Nephron progenitor cell (in vitro differentiated cells): ENCODE results near the gene HSPG2.
A peak's percentile ranks its signal among the peaks of the same experiment; 100 is the strongest.

Experiments
- DNase-seq: peaks from one replicate; pipeline ENCODE4 v3.0.0; 2021
- H3K27ac Mint-ChIP-seq: 2 replicates; pipeline ENCODE4 v1.8.0; 2021; ENCODE audit warnings: mild to moderate bottlenecking, moderate library complexity, mixed read lengths
- H3K27me3 Mint-ChIP-seq: 2 replicates; pipeline ENCODE4 v1.8.0; 2021; ENCODE audit warnings: mild to moderate bottlenecking, low read depth, mixed read lengths; ENCODE audit not compliant: poor library complexity
- H3K36me3 Mint-ChIP-seq: 2 replicates; pipeline ENCODE4 v1.8.0; 2021; ENCODE audit warnings: low read depth, mixed read lengths
- H3K4me1 Mint-ChIP-seq: 2 replicates; pipeline ENCODE4 v1.8.0; 2021; ENCODE audit warnings: mixed read lengths
- H3K4me3 Mint-ChIP-seq: 2 replicates; pipeline ENCODE4 v1.8.0; 2021; ENCODE audit warnings: mild to moderate bottlenecking, moderate library complexity, mixed read lengths
- H3K9me3 Mint-ChIP-seq: 2 replicates; pipeline ENCODE4 v1.8.0; 2021; ENCODE audit warnings: mild to moderate bottlenecking, moderate library complexity, mixed read lengths
- TF ChIP-seq, protein P1 (sequence below): fragments of 200-600 bp; sonication (generic); IDR thresholded peaks from 2 replicates; pipeline ENCODE4 v1.5.0; 2021; ENCODE audit warnings: antibody characterized with exemption

Gene HSPG2

DNA sequence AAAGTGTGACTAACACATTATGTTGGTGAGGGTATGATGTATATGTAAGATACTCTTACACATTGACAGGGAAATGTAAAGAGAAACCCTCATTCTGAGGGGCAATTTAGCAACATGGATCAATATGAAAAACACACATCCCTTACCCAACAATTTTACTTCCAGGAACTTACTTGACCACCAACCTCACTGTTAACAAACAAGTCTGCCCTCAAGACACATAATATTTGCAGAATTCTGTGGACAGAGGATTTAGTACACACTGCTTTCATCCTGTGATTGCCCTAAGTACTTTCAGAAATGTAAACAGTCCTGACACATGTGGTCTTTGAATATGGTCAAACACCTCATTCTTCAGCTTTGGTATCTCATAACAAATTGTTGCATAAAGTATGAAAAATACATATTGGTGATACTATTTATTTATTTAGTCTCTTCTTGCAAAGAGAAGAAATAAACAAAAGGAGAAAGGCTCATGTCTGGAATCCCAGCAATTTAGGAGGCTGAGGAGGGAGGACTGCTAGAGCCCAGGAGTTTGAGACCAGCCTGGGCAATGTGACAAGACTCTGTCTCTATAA is 161.0 kb downstream of the HSPG2 start:
- Mint-ChIP-seq H3K4me3 (no peak overlapping the region), H3K27me3 (no peaks in the 10 kb centered on the region), H3K4me1 (peaks cover 7% of the 10 kb centered on the region), H3K9me3 (peaks cover 23% of the 10 kb centered on the region), H3K27ac (no peak overlapping the region), H3K36me3 (peaks cover 51% of the 10 kb centered on the region)
- TF ChIP-seq, protein P1, sequence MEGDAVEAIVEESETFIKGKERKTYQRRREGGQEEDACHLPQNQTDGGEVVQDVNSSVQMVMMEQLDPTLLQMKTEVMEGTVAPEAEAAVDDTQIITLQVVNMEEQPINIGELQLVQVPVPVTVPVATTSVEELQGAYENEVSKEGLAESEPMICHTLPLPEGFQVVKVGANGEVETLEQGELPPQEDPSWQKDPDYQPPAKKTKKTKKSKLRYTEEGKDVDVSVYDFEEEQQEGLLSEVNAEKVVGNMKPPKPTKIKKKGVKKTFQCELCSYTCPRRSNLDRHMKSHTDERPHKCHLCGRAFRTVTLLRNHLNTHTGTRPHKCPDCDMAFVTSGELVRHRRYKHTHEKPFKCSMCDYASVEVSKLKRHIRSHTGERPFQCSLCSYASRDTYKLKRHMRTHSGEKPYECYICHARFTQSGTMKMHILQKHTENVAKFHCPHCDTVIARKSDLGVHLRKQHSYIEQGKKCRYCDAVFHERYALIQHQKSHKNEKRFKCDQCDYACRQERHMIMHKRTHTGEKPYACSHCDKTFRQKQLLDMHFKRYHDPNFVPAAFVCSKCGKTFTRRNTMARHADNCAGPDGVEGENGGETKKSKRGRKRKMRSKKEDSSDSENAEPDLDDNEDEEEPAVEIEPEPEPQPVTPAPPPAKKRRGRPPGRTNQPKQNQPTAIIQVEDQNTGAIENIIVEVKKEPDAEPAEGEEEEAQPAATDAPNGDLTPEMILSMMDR, result no peak
- no peak for DNase-seq

DNA sequence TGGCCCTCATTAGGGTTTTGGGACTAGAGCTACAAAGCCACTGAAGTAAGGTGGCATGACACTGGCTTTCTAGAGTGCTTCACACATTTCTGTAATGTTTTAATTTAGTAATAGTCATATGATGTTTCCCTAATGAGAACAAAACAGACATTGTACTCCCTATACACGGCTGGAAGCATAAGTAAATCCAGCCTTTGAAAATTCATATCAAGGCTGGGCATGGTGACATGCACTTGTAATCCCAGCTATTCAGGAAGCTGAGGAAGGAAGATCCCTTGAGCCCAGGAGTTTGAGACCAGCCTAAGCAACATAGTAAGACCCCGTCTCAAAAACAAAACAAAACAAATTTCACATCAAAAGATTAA is 161.6 kb downstream of the HSPG2 start:
- Mint-ChIP-seq H3K4me3 (no peak overlapping the region), H3K27ac (peak overlapping the region; percentile 29), H3K27me3 (no peaks in the 10 kb centered on the region), H3K9me3 (peaks cover 23% of the 10 kb centered on the region), H3K36me3 (peaks cover 51% of the 10 kb centered on the region), H3K4me1 (peaks cover 7% of the 10 kb centered on the region)
- TF ChIP-seq, protein P1, result no peak
- DNase-seq, result no peak

DNA sequence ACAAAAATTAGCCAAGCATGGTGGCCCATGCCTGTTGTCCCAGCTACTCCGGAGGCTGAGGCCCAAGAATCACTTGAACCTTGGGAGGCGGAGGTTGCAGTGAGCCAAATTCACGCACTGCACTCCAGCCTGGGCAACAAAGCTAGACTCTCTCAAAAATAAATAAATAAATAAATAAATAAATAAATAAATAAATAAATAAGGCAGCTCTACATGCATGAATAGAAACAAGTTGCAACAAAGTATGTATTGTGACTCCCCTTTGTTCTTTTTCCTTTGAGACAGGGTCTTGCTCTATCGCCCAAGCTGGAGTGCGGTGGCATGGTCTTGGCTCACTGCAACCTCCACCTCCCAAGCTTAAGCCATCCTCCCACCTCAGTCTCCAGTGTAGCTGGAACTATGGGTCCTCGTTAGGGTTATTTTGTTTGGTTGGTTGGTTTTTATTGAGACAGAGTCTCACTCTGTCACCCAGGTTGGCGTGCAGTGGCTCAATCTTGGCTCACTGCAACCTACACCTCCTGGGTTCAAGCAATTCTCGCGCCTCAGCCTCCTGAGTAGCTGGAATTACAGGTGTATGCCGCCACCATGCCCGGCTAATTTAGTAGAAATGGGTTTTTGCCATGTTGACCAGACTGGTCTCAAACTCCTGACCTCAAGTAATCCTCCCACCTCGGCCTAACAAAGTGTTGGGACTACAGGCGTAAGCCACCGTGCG is 162.1 kb downstream of the HSPG2 start:
- Mint-ChIP-seq H3K4me1 (peaks cover 1% of the 10 kb centered on the region), H3K36me3 (peaks cover 50% of the 10 kb centered on the region), H3K27ac (no peak overlapping the region), H3K4me3 (no peak overlapping the region), H3K27me3 (no peaks in the 10 kb centered on the region), H3K9me3 (peaks cover 22% of the 10 kb centered on the region)
- TF ChIP-seq, protein P1, result no peak
- DNase-seq, result no peak

DNA sequence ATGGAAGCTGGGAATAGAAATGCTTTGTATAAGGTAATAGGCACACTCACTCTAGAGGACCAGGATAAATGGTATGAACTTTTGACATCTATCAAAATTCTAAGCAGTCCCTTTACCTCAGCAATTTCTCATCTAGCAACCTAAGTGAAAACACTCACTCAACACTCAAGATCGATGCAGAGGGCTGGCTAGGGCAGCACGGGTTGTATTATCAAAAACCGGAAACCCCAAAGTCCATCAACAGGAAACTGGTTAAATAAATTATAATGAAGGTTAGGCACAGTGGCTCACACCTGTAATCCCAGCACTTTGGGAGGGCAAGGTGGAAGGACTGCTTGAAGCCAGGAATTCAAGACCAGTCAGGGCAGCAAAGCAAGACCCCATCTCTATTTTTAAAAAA is 163.5 kb downstream of the HSPG2 start:
- DNase-seq, result no peak
- Mint-ChIP-seq H3K36me3 (peaks cover 48% of the 10 kb centered on the region), H3K4me3 (no peak overlapping the region), H3K27ac (no peak overlapping the region), H3K27me3 (no peaks in the 10 kb centered on the region), H3K9me3 (peaks cover 14% of the 10 kb centered on the region), H3K4me1 (no peaks in the 10 kb centered on the region)
- TF ChIP-seq, protein P1, result no peak
